GM13977 (cell line): ENCODE data around the gene AFAP1L1.

Source experiments
- DNase-seq: peaks from one replicate; pipeline ENCODE4 v3.0.0; 2012; ENCODE audit warnings: low spot score
- CTCF ChIP-seq: IDR thresholded peaks from 2 replicates; pipeline ENCODE4 v1.5.1; 2012; ENCODE audit warnings: mild to moderate bottlenecking, control low read depth; ENCODE audit not compliant: insufficient read depth; ENCODE audit errors: extremely low read depth, missing control alignments
- in situ Hi-C: fragments of 300-500 bp; cut with MboI; formaldehyde crosslinking; loops from one replicate; pipeline ENCODE4 v1.12.0; 2022; ENCODE audit warnings: low sequenced_read_pairs, low pct_unique_long_range_greater_than_20kb, mixed read lengths, inconsistent platforms; ENCODE audit not compliant: unreplicated experiment

Gene AFAP1L1

GRCh38 chr5:149274939-149275338, 3.3 kb downstream of the AFAP1L1 start:
- in situ Hi-C loops = loop anchor here (25.0 kb wide), 1 partner anchor 538 kb away; no protein-coding TSS in a partner anchor
- no peak for TF ChIP-seq CTCF
- DNase-seq = no peak

GRCh38 chr5:149277801-149278200, 6.1 kb downstream of the AFAP1L1 start:
- TF ChIP-seq CTCF = no peak
- in situ Hi-C loops = no loop called here
- DNase-seq = no peak

- in situ Hi-C loops = no loop called here
- DNase-seq = no peak
- no peak for TF ChIP-seq CTCF
Measured at GRCh38 chr5:149278451-149279210, 7.0 kb downstream of the AFAP1L1 start.

- DNase-seq = no peak
- TF ChIP-seq CTCF = no peak
- in situ Hi-C loops = no loop called here
Measured at GRCh38 chr5:149279661-149280060, 8.0 kb downstream of the AFAP1L1 start.

GRCh38 chr5:149280124-149280523, 8.5 kb downstream of the AFAP1L1 start:
- in situ Hi-C loops = no loop called here
- no peak for DNase-seq
- no peak for TF ChIP-seq CTCF

GRCh38 chr5:149280802-149281201, 9.1 kb downstream of the AFAP1L1 start:
- in situ Hi-C loops = no loop called here

More at GRCh38 chr5:149280802-149281201, 9.1 kb downstream of the AFAP1L1 start:
- TF ChIP-seq CTCF = no peak
- DNase-seq = no peak
